HEK293T (cell line): ENCODE results near the gene AGPAT4.

Experiments
- BHLHE40 ChIP-seq: fragments of 450-650 bp; IDR thresholded peaks from 2 replicates; pipeline ENCODE4 v1.6.1; 2016; ENCODE audit warnings: mild to moderate bottlenecking, moderate library complexity, borderline replicate concordance
- CTBP1 ChIP-seq: fragments of 450-650 bp; IDR thresholded peaks from 2 replicates; pipeline ENCODE4 v1.6.1; 2016; ENCODE audit warnings: borderline replicate concordance
- ELF4 ChIP-seq: fragments of 450-650 bp; IDR thresholded peaks from 2 replicates; pipeline ENCODE4 v1.6.1; 2017; ENCODE audit warnings: antibody characterized with exemption
- HDGF ChIP-seq: fragments of 450-650 bp; IDR thresholded peaks from 2 replicates; pipeline ENCODE4 v1.6.1; 2017; ENCODE audit warnings: antibody characterized with exemption, borderline replicate concordance
- SUZ12 ChIP-seq: fragments of 450-650 bp; IDR thresholded peaks from 2 replicates; pipeline ENCODE4 v1.6.1; 2016; ENCODE audit warnings: mild to moderate bottlenecking
- ZNF384 ChIP-seq: fragments of 450-650 bp; IDR thresholded peaks from 2 replicates; pipeline ENCODE4 v1.6.1; 2016

DNA sequence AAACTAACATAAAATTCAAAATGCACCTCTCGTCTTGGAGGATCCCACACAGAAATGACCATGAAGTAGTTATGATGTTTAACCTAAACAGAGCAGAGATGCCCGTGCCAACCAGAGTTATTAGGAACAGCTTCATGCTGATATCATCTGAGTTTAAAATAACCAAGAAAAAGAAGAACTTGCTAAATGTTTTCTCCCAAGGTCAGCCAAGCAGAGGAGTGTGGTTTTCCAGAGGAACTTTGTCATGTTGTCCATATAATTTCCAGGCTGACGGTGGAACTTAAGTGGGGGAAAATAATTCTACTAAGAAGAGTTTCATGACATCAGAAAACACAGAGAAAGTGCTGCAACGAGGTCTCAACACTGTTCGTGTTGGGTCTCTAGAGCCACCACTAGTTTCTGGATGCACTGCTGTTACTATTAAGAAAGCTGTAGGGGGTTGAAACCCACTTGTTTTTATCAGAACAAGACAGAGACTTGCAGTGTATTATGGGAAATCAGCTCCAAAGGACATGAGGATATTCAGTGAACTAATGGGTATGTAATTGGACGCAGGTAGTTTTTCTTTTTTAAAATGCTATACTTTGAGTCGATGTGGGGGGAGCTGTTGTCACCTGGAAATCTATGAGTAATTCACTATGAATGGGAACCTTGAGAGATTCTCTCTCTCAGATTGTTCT, 5.2 kb downstream of the AGPAT4 start:
- TF ChIP-seq CTBP1 (no peak), ZNF384 (no peak), SUZ12 (no peak), HDGF (no peak), BHLHE40 (no peak), ELF4 (no peak)
